Transverse colon (tissue), 3 donors: ENCODE results near the gene TBX1.

ENCODE experiments used
- POLR2A ChIP-seq: fragments of 450-650 bp; IDR thresholded peaks from one replicate; pipeline ENCODE4 v1.6.1; 2016; ENCODE audit warnings: antibody characterized with exemption, mild to moderate bottlenecking, moderate library complexity
- TF ChIP-seq, protein P1 (sequence below), 5 experiments: fragments of 200-600 bp in 3 of 5; fragments of 450-650 bp in 2 of 5; sonication (generic) in 3 of 5; IDR thresholded peaks; 1 replicate in 2 of 5; 2 replicates in 3 of 5; pipeline ENCODE4 v1.5.1; 2016 to 2017; ENCODE audit warnings: antibody characterized with exemption in 5 of 5, inconsistent platforms in 3 of 5, mild to moderate bottlenecking in 2 of 5, moderate library complexity in 1 of 5

DNA sequence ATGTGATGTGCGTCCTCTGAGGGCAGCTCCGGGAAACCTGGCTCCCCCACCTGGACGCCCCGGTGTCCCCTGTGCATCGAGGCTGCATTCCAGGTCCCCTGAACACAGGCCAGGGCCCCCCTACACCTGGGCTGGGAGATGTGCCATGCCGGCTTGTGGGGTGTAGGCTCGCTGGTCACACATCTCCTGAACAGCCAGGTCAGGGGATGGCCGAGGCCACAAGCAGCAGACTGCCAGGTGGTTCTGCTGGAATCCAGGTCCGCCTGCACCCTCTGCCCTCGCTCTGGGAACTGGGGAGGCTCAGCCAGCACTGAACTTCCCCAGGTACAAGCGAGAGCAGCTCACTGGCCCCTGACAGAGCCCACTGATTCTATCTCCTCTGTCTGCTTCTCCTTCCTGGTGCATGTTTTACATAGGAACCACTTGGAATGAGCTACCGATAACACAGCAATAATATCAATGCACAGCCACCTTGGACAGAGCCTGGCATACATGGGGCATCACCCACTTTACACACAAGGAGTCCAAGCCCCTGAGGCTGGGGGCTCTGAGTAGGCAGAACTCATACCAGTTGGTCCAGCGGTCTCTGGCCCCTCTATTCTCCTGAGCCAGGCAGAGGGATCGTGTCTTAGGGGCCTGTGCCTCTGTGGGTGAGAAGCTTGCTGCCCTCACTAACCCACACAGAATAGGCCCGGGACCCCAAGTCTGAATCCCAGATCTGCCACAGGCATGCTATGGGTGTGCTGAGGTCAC, 46.8 kb downstream of the TBX1 start:
- TF ChIP-seq, protein P1, sequence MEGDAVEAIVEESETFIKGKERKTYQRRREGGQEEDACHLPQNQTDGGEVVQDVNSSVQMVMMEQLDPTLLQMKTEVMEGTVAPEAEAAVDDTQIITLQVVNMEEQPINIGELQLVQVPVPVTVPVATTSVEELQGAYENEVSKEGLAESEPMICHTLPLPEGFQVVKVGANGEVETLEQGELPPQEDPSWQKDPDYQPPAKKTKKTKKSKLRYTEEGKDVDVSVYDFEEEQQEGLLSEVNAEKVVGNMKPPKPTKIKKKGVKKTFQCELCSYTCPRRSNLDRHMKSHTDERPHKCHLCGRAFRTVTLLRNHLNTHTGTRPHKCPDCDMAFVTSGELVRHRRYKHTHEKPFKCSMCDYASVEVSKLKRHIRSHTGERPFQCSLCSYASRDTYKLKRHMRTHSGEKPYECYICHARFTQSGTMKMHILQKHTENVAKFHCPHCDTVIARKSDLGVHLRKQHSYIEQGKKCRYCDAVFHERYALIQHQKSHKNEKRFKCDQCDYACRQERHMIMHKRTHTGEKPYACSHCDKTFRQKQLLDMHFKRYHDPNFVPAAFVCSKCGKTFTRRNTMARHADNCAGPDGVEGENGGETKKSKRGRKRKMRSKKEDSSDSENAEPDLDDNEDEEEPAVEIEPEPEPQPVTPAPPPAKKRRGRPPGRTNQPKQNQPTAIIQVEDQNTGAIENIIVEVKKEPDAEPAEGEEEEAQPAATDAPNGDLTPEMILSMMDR (IDR thresholded peaks at IDR 0.05) = no peak
- no peak for TF ChIP-seq POLR2A
